Myocyte (in vitro differentiated cells): Measurements from ENCODE around the gene SUFU. TPM values are rescaled to one million over a fixed set of nuclear protein-coding genes. Genes with fewer than 3 reads are reported as not detected.

Source experiments
- DNase-seq: peaks from one replicate; pipeline ENCODE4 v3.0.0-alpha.2; 2012; ENCODE audit warnings: low read depth
- total RNA-seq: library from RNA; depleted of rRNA; stranded (reverse); fragments of >200 nt; gene quantifications from 2 replicates; pipeline ENCODE4 v1.2.3, GENCODE V29; 2014

SUFU gene
- total RNA-seq, 1 donor from 2014 or later = 4.0 TPM

DNA sequence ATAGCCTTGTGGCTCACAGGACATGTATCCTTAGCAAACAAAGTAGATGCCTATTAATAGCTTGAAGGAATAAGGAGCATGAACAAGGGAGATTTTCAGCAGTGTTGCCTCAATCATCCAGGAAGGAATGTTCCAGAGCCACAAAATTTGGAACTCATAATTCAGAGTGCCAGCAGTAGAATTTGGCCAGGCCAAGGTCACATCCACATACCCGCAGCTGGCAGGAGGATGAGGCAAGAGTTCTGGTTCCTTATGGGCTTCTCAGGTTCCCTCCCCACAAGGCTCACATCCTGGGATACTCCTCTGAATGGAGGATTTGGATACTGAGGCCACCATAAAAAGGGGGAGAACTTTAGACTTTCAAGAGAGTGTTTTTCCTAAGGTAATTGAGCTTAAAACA lies 45.8 kb downstream of the SUFU start:
- peak; percentile 49 for DNase-seq

DNA sequence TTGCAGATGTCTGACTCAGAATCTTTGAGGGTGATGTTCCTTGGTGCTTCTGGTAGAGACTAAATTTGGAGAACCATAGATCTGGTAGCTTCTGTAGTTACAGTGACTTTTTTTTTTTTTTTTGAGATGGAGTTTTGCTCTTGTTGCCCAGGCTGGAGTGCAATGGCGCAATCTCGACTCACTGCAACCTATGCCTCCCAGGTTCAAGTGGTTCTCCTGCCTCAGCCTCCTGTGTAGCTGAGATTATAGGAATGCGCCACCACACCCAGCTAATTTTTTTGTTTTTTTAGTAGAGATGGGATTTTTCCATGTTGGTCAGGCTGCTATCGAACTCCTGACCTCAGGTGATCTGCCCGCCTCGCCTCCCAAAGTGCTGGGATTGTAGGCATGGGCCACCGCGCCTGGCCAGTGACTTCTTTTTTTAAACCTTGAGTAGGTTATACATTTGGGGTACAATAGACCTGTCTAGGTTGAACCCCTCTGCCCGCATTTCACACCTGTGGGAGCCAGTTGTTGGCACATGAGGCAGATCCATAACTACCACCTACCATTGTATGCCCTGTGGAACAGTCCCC lies 47.0 kb downstream of the SUFU start:
- DNase-seq = no peak

DNA sequence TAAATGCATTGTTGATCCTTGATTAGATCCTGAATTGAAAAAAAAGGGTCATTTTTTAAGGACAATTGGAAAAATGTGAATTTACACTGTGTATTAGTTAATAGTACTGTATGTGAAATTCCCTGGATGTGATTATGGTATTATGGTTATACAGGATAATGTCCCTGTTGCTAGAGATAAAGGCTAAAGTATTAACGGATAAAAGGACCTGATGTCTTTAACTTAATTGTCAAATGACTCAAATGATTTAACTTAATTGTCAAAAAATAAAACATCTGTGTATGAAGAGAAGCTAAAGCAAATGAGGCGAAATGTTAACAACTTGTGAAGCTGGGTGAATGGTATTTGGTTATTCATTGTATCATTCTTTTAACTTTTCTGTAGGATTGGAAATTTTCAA lies 48.8 kb downstream of the SUFU start:
- DNase-seq = no peak

DNA sequence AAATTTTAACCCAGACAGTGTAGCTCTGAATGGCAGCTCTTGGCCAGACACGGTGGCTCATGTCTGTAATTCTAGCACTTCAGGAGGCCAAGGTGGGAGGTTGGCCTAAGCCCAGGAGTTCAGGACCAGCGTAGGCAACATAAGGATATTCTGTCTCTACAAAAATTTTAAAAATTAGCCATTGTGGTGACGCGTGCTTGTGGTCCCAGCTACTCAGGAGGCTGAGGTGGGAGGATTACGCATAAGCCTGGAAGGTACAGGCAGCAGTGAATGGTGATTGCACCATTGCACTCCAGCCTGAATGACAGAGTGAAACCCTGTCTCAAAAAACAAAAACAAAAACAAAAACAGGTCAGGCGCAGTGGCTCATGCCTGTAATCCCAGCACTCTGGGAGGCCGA lies 50.0 kb downstream of the SUFU start:
- no peak for DNase-seq

DNA sequence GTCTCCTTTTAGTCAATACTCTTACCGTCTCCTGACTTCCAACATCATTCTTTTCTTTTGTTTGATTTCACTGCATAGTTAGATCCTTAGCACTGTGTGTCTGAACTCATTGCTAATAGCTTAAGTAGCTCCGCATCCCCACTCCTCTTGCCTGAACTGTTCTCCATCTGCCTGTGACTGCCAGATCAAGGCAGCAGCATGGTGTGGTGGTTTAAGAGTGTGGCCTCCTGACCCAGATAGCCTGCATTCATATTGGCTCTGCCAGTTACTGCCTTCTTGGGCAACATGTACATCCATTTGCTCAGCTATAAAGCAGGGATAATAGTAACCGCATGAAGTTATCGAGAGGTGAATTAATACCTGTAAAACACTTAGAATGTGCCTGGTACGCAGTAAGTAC lies 50.8 kb downstream of the SUFU start:
- DNase-seq = no peak

DNA sequence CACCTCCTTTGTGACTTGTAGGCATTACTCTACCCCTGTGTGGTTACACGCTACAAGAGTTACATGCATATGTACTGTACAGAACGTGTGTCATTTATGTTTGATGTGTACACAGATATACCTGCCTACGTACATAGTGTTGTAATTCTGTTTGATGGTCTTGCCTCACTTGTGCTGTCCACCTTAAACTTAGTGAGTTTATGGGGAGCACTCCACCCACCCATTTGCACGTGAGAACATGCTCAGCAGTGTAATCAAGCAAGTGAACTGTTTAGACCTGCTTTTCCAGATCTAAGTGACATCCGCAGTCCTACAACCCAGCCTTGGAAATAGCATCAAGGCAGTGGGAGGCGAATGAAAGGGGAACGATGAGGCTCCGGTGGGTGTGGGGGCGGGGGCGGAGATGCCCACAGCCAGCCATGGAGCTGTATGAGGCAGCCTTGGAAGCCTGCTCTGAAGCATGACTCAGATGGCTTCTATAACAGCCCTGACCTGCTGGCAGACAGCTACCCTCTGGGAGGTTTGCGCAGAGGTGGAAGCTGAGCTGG lies 52.1 kb downstream of the SUFU start:
- peak; percentile 52 for DNase-seq

DNA sequence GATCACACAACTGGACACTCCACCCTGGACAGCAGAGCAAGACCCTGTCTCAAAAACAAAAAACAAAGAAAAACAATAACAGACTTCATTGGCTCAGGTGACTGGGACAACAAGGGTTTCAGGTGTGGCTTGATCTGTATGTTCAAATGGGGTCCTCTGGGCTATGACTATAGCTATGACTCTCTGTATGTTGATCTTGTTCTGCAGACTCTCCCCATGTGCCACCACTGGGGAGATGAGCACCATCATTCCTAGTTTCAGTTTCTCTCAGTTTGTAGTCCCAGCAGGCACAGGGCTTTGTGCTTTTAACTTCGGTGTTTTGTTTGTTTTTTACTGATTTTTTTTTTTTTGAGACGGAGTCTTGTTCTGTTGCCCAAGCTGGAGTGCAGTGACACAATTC lies 53.8 kb downstream of the SUFU start:
- DNase-seq = no peak

DNA sequence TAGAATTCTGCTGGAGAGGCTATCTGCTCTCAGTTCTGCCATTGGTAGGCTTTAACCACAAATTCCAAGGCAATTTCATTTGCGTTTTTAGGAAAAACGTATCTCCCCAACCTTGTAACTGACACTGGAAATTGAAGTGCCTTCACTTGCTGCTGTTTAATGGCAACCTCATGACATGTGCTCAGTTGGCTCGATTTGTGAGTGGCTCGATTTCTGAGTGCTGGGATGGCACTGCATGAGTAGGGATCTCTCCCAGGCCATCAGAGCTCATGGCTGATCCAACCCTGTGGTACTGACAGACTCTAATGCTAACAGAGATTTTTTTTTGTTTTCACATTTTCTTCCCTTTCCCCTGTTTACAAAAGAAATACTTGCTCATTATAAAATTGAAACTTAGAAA lies 56.0 kb downstream of the SUFU start:
- DNase-seq = no peak

DNA sequence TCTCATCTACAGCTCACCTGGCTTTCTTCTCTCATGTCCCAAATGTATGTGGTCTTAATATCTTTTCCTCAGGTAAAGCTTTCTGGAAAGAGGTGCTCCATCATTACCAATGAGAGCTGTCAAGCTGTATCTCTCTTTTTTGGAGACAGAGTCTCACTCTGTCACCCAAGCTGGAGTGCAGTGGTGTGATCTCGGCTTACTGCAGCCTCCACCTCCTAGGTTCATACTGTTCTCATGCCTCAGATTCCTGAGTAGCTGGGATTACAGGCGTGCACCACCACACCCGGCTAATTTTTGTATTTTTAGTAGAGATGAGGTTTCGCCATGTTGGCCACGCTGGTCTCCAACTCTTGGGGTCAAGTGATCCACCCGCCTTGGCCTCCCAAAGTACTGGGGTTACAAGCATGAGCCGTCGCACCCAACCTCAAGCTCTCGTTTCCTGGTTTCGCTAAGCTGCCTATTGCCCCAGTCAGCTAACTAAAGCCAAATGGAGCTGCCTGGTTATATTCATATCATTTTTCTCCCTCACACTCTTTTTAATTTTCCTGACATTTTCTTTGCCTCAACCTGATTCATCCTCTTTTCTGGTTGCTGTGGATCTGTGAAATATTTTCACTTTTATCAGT lies 60.5 kb downstream of the SUFU start:
- DNase-seq = no peak

DNA sequence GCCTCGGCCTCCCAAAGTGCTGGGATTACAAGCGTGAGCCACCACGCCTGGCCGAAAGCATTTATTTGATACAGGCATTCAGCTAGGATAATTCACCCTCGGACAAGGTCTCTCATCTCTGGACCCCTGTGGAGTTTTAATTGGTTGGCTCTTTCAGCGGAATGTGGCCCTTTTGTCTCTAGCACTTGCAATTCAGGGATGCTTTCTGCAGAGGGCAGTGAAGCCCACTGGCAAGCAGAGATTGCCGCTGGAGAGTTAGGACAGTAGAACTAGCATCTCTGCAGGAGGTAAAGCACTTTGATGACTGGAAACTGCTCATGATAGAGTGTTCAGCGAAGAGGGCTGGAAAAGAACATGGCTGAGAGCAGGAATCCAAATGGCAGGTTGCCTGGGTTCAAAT lies 62.0 kb downstream of the SUFU start:
- DNase-seq = no peak

DNA sequence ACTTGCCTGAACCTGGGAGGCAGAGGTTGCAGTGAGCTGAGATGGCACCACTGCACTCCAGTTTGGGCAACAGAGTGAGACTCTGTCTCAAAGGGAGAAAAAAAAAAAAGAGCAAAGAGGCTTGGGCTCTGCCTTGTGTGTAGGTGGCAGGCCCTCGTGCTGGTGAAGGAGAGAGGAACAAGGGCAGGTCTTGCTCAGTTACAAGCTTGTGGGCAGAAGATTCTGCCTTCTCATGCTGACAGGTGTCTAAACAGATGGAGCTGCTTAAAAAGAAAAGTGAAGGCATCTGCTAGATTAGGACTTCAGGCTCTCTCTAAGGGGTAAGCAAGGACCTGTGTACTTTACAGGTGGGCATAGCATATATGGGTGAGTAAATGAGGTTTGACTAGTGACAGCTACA lies 75.0 kb downstream of the SUFU start:
- DNase-seq = peak; percentile 38

DNA sequence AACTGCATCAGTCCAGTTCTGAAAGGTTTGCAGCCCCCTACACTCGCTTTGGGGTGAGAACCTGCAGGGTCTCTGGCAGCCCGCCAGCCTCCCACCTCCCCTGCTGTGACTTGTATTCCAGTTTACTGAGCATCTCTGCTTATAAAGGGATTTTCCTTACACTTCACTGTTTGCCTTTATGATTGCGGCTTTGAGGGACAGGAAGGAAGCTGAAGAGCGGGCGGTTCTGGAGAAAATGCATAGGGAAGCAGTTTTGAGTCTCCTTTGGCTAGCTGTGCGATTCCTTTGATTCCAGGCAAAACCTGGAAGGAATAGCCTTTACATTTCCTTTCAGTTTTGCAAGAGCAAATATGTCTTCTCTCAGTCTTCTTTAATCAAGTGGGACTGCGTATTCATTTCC lies 75.6 kb downstream of the SUFU start:
- no peak for DNase-seq

DNA sequence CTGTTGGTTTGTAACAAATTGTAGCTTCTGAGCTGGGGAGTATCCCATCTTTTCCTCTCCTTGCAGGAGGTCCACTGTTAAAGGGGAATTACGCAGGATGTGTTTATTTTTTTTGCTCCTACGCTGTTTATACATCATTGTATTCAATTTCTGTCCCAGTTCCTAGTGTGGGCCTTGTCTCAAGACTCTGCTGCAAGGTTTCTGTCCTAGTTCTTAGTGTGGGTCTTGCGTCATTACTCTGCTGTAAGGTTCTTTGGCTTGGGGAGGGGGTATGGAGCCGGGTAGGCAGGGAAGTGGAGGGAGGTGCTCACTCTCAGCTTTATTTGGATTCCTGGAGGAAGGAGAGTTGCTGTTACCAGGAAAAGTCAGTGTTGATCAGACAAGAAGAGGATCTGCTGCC lies 76.5 kb downstream of the SUFU start:
- no peak for DNase-seq

DNA sequence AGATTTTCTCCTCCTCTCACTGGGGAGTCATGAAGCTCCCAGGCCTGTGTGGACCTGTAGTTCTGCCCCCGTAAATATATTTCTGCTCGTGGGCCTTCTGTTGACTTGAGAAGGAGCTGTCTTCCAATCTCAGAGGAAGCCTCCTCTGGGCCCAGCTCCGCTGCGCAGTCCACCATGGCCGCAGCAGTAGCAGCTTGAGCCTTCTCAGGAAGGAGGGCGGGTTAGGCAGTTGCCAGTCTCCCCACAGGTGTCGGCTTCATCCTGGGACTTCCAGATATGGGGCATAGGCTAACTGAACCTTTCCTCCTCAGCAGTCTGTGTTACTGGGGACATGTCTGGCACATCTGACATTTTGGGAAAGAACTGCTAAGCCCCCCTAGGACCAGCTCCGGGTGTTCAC lies 77.6 kb downstream of the SUFU start:
- no peak for DNase-seq

DNA sequence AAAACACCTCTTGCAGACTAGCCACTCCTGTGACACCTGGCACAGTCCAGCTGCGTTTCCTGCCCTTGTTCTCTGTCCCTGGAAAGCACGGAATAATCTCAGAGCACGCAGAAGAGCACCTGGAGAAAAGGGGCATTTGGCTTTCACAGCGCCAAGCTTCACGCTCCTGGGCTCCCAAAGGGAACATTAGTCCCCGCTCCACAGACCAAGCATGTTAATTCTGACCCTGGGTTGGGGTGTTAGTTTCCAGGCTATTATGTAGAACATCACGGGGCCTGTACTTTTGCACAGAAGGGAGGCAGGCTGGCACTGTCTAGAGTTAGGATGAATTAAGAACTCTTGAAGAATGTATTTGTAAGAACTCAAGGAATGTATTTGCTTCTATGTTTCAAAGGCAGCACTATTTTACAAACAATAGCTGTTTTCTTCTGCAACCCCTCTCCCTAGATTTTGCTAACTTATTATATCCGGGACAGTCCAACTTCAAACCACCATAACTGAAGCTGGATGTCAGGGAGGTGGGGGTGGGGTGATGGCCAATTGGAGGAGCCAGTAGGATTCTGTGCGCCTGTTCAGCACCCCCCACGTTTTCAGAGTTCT lies 78.3 kb downstream of the SUFU start:
- no peak for DNase-seq

DNA sequence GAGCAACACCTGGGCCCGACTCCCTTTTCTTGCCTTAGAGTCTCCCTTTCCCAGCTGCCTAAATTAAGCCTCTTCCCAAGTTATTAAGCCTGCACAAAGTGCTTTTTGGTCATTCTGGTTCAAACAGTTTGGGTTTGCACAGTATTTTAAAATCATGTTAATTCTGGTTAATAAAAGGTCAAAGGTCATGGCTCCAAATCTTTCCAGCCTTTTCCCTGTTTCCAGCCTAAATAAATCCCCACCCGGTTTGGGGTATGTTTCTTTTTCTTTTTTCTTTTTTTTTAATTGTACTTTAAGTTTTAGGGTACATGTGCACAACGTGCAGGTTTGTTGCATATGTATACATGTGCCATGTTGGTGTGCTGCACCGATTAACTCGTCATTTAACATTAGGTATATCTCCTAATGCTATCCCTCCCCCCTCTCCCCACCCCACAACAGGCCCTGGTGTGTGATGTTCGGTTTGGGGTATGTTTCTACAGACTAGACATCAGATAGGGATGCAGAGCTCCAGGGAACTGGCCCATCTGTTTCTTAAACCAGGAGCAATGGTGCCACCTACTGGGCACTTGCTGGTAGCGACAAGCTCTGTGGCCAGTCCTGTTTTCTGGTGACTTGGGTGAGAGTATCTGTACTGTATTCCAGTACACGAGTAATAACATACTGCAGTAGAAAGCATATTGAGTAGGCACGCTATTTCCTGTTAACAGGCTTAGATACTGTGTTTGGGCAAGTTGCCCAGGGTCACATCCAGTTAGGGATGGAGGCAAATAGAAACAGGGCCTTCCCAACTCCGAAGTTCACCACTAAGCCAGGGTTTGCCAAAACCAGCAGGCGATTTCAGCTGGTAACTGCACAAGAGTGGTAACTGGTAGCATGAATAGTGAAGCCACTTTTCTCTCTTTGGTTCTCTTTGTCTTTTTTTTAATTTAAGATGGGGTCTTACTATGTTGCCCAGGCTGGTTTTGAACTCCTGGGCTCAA lies 80.0 kb downstream of the SUFU start:
- DNase-seq = peak; percentile 91

DNA sequence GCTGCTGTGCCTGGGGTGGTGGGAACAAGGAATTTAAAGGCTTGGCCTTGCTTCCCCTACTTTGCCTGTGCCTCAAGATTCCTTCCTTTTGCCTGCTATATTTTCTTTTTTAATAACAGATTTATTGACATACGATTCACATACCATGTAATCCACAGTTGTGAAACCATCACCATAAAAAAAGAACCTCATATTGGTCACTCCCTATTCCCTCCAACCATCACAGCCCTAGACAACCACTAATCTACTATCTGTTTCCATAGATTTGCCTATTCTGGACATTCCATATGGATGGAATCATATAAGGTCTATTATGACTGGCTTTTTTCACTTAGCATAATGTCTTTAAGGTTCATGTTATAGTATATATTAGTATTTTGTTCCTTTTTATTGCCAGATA lies 81.3 kb downstream of the SUFU start:
- DNase-seq = no peak

DNA sequence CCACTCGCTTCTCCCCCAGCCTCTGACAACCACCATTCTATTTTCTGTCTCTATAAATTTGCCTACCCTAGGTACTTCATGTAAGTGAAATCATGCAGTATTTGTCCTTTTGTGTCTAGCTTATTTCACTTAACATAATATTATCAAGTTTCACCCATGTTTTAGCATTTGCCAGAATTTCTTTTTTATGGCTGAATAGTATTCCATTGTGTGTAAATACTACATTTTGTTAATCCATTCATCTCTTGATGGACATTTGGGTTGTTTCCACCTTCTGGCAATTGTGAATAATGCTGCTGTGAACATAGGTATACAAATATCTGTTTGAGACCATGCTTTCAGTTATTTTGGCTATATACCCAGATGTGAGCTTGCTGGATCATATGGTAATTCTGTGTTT lies 83.1 kb downstream of the SUFU start:
- no peak for DNase-seq

DNA sequence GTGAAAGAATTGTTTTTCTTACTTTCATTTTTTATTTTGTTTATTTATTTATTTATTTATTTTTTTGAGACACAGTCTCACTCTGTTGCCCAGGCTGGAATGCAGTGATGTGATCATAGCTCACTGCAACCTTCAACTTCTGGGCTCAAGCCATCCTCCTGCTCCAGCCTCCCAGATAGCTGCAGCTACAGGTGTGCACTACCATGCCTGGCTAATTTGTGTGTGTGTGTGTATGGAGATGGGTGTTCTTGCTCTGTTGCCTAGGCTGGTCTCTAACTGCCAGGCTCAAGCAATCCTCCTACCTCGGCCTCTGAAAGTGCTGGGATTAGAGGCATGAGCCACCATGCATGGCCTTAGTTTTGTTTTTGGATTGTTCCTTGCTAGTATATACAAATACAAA lies 85.1 kb downstream of the SUFU start:
- DNase-seq = no peak

DNA sequence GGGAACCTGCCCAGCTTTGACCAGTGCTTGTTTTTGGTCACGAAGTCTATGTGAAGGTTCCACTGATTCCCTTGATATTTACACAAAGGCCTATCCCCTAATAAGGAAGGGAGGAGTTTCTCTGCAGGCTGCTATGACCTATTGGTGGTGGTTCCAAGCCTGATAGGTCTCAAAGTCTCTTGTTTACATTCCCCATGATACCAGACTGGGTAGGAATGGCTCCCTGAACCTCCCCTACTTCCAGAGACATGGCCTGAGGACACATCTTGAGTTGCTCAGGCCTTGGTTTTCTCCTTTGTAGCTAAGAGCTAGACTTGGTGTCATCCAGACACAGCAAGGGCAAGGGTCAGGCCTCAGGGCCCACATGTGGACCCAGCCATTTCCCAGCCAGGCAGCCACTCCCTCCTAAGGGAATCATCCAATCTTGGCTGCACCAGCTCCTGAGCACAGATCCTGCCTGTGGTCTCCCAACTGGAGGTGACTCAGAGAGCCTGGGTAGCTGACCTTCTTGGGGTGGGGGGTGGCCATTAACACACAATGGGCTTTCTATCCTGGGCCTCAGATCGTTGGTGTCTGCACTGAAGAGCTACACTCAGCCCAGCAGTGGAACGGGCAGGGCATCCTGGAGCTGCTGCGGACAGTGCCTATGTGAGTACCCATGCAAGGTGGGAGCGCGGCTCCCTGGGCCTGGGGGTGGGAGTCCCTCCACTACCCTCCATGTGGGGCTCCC lies 89.5 kb downstream of the SUFU start:
- DNase-seq = peak; percentile 84

DNA sequence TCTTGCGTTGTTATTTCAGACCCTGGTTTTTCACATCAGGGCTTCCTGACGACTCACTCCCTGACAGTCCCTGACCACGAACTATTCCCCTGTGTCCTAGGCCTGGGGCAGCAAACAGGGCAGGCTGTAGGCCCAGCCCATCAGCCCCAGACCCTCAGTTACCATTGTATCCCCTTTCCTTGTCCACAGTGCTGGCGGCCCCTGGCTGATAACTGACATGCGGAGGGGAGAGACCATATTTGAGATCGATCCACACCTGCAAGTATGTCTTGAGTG lies 90.0 kb downstream of the SUFU start:
- no peak for DNase-seq
